Stimulated activated CD8-positive, alpha-beta memory T cell treated with anti-CD3 and anti-CD28 coated beads, Interleukin-7, amount 100 ng/mL, for 4 hours (primary cell): ENCODE results near the gene PTPRM.

ENCODE experiments used
- DNase-seq, 2 donors: peaks; one replicate each; pipeline ENCODE4 v3.0.0-alpha.2; 2020; ENCODE audit warnings: low read depth in 2 of 2

PTPRM gene

DNA sequence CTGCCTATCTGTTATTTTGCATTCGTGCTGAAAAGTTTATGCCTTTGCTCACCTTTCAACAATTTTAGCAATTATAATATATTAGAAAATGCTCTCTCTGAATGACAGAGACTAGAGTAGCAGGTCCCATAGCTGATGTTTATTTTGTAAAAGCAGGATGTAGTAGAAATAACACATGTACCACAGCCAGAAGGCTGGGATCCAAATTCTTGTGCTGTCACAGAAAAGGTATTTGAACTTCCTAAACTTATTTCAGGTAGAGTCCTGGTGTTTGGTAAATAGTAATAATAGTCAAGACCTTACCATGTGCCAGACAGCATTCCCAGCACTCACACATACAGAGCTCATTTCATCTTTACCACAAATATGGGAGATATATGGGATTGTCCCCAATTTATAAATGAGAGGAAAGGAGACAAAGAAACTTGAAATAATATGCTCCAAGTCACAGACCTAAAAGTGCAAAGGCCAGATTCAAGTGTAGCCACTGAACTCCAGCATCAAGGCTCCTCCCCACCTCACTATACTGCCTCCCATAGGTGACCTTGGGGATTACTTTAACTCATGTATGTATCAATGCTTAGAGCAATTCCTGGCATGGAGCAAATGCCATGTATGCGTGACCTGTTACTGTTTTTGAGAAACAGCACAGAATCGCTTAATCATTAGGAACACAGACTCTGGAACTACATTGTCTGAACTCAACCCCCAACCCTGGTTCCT is 757.4 kb downstream of the PTPRM start:
- no peak for DNase-seq

DNA sequence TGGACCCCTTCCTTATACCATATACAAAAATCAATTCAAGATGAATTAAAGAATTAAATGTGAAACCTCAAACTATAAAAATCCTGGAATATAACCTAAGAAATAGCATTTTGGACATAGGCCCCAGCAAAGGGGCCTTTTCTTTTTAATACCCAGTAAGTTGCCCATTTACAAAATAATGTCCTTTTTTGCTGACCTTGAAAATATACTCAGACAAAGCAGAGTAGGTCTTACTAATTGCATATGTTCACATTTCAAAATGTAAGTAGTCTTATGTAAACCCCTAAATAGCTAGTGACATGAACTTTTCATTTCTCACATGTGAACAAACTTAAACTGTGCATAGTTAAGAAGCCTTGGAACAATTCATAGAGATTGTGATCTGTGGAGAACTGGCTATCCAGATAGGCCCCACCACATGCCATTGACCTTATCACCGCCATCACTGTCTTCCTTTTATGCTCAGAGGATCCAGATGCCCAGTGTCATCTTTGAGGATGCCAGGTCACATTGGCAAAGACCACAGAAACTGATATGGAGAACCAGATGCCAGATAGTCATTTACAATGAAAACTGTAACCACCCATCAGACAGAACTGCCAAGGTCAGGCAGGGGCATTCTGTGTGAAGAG is 759.8 kb downstream of the PTPRM start:
- no peak for DNase-seq

DNA sequence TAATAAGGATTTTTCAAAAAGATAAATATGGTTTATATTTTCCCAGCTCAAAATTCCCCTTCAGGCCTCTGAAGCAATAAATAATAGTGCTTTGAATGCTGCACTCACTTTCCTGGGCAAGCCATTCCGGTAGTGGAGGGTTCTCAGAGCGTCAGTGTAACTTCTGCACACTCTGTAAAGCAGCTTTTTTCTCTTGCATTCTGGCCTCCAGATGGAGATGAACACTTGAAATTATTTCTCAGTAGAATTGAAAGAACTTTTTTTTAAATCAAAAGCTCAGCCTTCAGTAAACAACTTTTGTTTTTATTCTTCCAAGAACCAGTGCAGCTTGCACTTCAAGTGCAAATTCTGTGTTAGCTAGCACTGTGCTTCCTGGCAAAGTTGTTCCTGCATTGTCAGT is 761.0 kb downstream of the PTPRM start:
- no peak for DNase-seq

DNA sequence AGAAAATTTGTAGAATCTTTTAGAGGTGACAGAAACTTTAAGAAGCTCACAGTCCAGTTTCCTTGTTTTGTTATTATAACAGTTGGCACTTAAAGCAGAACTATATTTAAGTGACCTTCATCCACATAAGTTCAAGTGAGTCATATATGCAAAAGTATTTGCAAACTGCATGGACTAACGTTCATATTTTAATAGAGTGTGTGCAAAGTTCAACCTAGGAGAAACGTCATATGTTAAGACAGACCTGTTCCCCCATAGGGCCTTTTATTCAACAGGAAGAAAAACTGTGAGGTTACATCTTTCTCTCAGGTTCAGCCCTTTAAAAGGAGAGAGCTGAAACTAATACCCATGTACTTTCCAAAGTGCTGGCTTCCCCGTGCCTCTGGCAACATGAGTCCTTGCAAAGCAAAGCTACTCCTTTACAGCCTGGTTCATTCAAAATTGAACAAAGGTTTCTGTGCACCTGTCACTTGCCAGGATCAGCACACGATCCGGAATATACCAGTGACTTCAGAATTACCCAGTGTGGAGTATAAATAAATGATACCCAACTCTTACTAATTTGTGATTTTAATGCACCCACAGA is 762.2 kb downstream of the PTPRM start:
- DNase-seq, result no peak

DNA sequence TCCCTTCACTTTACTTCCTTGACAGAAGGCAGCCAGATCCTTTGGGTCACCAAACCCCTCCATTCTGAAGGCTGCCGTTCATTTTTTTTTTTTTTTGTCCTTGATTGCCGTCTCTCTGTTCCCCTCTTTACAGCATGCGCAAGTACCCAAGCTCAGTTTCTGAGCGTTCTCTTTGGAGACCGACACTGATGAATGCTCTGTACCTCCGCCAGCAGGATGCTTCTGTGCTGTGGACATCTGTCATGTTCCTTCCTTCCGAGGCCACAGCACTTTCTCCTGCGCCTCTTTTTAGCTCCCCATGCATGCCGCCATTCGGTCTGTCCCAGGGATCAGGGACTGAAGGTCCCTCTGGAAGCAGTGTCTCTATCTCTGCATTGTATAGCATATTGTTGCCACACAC is 763.5 kb downstream of the PTPRM start:
- DNase-seq, result no peak

DNA sequence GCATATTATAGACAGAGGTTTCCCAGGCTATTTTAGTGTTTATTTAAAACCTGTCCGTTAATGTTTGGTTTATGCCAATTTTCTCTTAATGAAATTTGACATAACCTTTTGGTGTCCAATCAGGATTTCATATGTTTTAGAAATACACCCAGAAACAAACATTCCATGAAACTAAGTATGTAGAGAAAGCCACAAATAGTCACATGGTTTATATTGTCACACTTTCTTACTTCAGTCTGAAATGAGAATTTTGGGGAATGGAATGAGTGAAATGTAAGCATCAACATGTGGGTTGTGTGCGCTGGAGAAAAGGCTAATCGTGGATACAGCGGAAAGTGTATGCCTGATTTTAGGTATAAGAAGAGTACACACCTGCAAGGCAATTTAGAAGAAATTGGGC is 765.2 kb downstream of the PTPRM start:
- no peak for DNase-seq

DNA sequence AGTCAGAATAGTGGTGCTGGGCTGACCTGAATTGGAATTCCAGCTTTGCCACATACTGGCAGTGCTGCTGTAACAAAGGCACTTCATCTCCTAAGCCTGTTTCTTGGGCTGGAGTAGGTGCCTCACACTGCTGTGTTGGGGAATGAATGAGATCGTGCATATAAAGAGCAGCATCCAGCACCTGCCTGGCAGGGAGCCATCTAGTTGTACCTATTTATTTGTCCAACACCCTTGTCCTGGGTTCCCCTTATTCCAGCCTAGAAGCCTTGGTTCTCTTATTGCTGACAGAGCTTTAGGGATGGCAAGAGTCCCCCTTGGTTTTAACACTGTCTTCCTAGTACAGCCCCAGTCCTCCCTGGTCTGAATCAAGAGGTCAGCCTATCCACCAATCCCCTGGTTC is 766.8 kb downstream of the PTPRM start:
- no peak for DNase-seq

DNA sequence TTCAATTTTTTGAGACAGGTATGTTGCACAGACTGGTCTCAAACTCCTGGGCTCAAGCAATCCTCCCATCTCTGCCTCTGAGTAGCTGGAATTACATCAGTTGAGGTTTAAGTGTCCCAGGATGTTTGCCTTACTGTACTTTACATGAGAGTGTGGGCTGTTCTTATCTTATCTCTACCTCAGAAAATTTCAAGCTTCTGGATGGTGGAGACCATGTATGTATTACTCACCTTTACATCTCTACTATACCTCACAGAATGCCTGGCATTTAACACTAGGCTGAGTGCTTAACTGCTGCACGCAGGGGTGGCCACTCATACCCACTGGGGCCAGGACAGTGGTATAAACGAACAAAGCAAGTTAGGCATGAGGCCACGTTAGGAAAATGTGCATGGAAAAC is 770.1 kb downstream of the PTPRM start:
- no peak for DNase-seq

DNA sequence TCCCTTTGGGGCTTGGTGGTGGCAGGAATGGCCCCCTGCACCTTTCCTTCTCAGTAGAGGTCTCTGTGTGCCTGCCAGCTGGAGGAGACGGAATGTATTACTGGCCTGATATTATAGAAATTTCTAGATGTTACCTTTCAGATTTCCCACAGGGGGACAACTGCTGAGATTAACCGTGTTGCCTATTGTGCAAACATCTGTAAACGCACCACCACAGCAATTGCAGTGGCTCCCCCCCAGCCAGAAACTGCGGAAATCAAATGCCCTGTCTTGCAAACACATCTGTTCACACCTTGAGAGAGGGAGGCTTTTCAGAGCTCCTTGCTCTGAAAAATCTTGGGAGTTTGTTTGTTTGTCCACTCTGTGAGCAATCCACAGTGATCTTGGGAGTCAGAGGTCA is 772.1 kb downstream of the PTPRM start:
- no peak for DNase-seq

DNA sequence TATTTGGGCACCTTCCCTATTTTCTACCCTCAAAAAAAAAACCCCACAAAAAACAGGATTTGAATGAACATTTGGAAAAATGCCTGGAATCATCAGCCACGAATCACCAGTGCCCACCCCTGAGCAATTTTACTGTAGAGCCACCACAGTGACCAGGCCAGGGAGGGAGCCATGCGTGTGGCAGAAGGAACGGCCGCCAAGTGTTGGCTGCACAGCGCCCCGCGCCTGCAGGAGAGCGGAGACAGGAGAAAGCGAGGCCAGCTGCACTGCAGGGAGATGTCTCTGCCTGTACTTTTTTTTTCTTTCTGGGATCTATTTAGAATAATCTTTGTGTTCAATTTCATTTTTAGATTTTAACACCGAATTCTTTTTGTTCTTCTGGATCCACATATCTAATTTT is 772.8 kb downstream of the PTPRM start:
- DNase-seq, result no peak

DNA sequence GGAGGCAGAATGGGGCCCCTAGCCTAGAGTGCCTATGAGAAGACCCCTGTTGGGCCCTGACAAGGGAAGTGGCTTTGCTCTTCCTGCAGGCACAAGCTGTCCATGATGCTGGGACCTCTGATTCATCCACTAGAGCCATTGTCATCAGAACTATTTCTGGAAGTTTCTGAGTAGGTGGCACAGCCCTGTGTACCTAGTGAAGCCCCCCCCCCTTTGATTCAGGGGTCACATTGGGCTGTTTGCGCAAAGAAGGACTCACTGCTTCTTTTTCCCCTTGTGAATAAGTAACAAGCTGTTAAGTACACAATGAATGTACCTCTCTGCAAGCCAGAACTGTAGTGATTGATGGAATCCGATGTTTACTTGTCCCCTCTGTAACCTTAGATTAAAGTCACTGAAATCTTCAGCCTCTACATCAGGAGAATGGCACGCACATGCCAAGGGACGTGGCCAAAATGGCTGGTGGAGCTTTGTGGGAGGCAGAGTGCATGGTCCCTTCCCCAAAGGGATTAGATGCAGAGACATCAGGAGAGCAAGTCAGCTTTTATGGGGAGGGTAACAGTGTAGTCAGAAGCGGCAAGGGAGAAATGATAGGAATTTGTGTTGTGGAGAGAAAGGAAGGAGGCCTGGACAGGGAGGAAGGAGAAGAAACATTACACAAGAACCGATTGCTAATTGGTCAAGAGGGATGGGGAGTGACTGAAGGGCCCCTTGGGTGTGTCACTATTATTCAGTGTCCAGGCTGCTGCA is 774.5 kb downstream of the PTPRM start:
- DNase-seq, result no peak

DNA sequence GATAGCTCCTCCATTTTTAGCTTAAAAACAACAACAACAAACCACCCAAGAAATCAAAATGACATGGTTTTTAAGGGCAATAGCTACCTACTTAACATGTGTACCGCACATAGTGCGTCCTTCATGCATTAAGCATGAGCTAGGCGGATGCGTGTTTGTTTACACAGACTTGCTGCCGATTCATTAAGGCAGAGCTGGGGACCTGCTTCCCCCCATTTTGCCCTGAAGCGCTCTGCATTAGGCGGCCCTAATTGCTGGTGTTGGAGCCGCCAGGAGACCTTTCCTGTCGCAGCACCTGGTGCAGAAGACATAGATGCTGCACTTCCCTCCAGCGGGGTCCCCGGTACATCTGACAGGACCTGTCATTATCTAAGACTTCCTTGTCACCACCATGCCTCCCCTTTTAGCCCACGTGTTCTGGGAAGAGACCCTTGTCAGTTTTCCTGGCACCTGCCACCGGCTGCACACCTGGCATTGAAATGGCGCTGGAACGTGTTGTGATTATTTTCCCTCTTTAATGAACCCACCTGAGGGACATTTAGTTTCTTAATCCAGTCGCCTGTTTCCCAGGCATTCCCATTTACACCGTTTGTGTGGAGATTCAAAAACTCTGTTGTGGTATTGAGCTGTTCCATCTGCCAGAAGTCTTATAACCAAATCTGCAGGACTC is 781.1 kb downstream of the PTPRM start:
- DNase-seq, result no peak

DNA sequence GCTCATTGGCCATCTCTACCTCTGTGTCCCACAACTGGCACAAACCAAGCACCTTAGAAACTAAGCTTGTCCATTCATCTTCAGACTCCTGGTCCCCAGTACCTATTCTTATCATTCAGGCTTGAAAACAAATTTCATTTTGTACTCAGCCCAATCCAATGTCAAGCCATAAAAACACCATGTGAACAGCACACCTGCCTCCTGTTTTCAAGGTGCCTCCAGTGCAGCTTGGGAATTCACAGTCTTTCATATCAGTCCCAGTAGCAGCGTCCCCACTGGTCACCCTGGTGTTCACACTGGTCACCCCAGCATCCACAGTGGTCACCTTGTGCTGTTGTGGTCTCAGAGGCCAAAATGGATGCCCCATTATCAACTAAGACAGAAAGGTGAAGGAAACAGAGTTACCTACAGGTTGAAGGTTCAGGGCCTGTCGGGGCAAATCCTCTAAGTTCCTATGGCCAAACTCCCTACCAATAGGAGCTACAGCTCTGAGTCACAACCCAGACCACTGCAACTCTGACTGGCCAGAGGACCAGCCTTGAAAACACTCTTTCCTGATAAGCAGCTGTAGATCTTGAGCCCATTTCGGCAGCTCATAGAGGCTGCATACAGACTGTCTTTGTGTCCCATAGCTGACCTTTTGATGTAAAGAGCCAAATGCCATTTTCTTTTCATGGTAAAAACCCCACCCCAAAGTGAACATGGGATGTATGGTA is 782.6 kb downstream of the PTPRM start:
- DNase-seq, result no peak

DNA sequence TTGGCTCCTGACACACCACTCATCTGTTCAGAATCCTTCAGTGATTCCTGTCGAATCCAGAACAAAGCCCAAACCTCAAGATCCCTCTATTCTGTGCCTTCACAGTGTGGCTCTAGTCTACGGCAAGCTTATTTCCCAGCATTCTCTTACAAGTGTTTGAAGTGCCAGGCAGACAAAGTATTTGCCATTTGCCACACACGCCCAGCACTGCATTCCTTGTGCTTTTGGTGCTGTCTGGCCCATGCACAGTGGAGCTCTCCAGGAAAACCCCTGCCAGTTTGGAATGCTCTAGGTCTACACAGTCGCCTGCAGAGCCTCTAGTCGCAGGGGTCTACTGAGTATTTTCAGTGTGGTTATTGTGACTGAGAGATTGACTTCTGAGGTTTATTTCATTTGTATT is 783.5 kb downstream of the PTPRM start:
- DNase-seq, result no peak

DNA sequence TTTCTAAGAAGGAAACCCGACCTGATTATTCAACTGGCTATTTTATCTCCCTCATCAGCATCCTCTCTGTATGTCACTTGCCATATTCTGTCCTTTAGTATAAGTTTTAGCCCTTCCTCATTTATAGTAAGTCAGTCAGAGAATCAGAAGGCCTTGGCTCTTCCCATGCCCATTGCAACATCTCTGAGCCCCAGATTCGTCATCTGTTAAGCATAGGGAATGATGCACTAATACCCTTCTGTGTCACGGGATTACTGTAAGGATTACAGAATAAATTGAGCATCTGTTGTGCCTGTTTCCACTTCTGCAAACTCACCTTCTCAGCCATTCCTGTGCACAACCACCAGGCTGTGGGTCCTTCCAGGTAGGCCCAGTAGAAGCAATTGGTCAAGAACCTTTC is 784.0 kb downstream of the PTPRM start:
- no peak for DNase-seq

DNA sequence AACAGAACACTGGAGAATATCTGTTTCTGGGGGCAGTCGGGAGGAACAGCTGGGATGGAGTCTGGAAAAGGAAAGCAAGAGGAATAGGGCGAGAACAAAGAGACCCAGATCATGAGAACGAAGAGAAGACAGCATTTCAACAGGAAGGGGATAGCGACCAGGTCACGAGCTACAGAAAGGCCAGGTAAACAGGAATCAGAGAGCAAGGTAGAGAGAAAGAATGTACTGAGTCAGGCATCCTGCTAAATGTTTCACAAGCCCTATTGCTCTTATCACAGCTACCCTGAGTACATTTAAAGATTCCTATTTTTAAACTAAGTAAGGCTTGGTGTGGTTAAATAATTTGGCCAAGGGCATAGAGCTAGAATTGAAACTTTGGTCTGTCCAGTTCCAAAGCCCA is 787.2 kb downstream of the PTPRM start:
- DNase-seq, result no peak

DNA sequence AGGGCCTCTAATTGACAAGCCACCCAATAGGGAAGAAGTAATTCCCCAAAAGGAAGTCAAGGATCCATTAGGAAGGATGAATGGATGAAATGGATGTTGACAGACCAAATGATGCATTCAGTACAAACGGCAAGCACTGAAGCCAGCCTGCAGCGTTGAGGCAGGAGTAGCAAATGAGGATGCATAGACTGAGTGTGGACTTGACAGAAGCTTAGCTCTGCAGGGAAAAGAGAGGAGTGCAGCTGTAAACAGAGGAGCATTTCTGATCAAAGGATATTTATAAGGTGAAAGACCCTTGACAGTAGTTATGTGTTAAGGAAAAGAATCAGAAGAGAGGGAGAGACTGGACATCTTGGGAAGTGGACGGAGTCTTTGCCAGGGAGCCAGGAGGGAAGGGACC is 788.9 kb downstream of the PTPRM start:
- DNase-seq, result no peak

DNA sequence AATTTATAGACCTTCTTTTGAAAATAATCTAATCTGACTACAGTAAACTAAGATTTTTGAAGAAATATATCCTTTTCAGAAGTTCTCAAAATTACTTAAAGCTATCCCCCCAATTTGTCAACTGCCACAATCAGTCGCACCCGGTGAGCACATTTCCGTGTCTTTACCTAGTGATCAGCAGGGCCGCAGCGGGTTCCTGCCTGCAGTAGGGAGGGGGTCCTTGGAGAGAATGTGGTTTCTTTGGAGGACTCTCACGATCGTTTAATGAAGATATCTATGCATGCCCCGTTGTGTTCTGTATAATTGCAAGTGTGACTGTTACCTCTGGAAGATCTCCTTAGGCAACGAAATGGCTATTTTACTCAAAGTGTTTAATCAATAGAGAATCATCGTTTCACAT is 790.2 kb downstream of the PTPRM start:
- no peak for DNase-seq

DNA sequence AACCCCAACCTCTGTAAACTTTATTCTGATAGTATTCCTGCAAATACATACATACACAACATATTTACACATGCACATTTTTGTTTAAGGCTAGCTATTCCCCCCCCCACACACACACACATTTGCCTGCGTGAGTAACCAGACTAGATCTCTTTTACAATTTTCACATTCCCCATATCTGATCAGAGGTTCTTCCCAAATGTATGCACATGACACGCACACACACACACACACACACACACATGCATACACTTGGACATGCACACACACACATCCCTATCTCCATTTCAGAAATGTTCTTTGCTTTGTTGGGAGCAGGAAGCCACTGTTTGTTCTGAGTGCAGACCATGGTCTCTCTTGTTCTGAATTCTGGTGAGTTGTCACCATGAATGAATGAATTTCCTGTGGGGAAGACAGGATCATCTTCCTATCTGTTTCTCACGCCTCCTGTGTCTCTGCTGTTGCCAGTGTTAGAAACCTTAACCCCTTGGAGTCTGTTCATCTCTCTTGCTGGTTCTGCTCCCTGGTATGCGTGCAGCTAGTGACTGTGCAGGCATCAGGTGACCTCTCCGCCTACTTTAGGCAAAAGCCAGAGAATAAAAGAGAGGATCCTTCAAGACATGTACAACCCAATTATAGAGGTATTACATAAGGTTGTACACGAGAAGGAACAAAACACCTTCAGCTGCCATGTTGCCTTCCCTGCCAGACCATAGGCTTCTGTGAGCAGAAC is 791.1 kb downstream of the PTPRM start:
- no peak for DNase-seq

DNA sequence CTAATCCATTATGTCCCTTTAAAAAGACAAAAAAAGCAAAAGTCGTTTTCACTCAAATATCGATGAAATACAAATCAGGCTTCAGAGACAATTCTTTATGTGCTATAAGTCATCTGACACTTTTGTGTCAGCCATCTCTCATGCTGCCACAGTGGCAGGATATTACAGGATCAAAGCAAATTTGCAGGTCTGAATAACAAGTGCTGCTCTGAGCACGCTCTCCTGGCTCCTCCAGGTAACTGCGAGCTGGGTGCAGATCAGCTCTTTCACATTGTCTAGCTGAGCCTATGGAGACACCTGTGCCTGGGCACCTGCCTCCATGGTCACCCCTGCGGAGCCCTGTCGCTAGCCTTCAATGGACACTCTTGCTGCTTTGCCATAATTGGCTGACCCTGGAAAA is 792.0 kb downstream of the PTPRM start:
- DNase-seq, result no peak

DNA sequence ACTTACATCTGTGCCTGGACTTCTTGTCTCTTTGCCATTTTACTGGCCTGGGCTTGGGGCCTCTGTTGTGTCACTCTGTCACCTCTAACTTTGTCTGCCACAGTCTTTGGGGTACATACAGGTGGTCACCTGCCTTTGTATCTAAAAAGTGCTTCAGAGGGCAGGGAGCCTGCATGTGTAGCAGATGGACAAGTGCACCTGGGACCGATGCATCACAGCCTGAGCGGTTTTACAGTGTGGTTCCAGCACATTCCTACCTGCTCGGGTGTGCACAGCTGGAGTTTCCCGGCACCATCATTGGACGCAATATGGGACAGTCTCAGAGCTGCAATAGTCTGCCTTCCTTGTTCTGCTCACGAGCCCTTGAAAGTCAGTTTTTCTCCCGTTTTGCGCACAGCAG is 792.4 kb downstream of the PTPRM start:
- DNase-seq, result no peak
